ENCODE measurements around the gene ACTN1.
"Not testable (repeated sequence)": the region's sequence is repeated elsewhere in the genome, so short reads cannot be mapped to it uniquely, and the experiment has no call there.

Gene ACTN1

GRCh38 chr14:68882235-68882634 lies 96.9 kb downstream of the ACTN1 start:
- DNase-seq = no peak

GRCh38 chr14:68881396-68881795 lies 97.7 kb downstream of the ACTN1 start:
- no peak for DNase-seq

- no peak for DNase-seq
Measured at GRCh38 chr14:68880581-68881105, 98.5 kb downstream of the ACTN1 start.

GRCh38 chr14:68879841-68880575 lies 99.1 kb downstream of the ACTN1 start:
- no peak for DNase-seq

GRCh38 chr14:68879321-68879781 lies 99.8 kb downstream of the ACTN1 start:
- DNase-seq = no peak

- DNase-seq = no peak
Measured at GRCh38 chr14:68878908-68879307, 100.2 kb downstream of the ACTN1 start.

DNA sequence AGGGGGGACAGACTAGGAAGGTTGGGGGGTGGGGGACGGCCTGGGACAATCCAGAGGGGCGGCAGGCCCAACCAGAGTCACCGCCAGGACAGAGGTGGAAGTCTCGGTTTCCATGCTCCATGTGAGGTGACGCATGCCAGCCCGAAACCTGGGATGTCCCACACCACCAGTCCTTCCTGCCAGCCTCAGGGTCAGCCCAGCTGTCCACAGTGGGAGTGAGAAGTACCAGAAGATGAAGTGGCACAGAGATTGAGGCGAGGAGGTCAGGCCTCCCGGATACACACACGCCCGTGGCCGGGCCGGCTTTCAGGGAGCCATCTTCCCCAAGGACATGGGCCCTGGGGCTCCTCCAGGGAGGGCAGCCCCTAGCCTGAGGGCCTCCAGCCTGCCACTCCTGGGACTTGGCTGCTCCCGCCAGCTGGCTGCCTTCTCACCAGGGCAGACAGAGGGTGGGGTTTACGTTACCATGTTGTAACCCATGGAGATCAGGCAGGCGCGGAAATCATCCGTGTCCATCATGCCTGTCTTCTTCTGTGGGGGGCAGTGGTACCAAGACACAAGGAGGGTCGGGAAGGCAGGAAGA lies 101.0 kb downstream of the ACTN1 start:
- DNase-seq = no peak

DNA sequence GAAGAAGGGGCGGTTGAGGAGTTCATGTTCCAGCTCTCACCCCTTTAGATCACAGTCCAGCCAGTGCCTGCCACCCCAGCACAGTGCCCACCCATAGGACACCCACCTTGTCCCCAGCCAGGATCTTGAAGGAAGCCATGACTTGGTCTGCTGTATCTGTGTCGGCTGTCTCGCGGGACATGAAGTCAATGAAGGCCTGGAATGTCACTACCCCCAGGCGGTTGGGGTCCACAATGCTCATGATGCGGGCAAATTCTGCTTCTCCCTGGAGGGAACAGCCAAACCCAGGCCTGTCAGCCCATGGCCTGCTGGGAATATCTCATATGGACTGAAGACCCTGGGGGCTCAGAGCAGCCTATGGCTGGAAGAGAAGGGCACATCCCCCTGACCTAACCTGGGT lies 102.1 kb downstream of the ACTN1 start:
- DNase-seq = no peak

GRCh38 chr14:68874746-68875155 lies 104.4 kb downstream of the ACTN1 start:
- no peak for DNase-seq

GRCh38 chr14:68873376-68873775 lies 105.7 kb downstream of the ACTN1 start:
- DNase-seq = no peak

- DNase-seq = no peak
Measured at GRCh38 chr14:68871392-68871791, 107.7 kb downstream of the ACTN1 start.

DNA sequence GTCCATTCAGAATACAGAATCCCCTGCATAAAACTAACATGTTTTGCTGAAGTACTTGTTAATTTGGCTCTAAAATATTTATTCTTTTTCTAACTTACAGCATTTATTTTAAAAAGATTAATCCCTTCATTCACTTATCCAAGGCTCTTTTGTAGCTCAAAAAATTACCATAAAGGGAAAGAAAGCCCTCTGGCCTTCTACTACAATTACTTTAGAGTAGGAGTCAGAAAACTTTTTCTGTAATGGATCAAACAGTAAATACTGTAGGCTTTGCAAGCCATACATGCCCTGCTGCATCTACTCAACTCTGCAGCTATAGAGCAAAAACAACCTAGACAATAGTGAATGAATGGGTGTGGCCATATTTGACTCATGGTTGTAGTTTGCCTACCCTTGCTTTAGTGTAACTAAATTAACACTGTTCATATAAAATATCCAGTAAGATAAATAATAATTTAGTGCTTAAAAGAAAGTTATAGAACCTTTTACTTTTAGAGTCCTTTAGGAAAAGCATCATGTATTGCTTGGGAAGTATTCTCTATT lies 112.0 kb downstream of the ACTN1 start:
- no peak for DNase-seq

GRCh38 chr14:68865542-68865941 lies 113.6 kb downstream of the ACTN1 start:
- peak; percentile 15 for DNase-seq

DNA sequence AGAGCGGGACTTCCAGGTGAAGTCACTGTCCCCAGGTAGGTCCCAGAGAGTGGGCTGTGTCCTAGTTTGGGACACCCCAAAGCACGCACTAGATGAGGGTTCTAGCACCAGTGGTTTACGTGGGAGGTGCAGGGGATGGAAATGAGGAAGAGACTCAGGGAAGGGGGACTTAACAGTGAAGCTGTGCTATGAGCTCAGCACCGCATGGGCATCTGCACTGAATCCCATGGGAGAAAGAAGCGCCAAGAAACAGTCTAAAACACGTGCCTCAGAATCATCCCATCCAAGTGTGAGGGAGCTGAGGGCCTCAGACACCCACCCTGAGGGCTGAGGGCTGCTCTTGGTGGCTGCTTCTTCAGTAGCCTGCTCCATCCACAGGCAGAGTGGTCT lies 114.7 kb downstream of the ACTN1 start:
- peak; percentile 28 for DNase-seq

- no peak for DNase-seq
Measured at GRCh38 chr14:68863610-68864360, 115.3 kb downstream of the ACTN1 start.

- peak; percentile 68 for DNase-seq
Measured at GRCh38 chr14:68862954-68863594, 116.0 kb downstream of the ACTN1 start.

DNA sequence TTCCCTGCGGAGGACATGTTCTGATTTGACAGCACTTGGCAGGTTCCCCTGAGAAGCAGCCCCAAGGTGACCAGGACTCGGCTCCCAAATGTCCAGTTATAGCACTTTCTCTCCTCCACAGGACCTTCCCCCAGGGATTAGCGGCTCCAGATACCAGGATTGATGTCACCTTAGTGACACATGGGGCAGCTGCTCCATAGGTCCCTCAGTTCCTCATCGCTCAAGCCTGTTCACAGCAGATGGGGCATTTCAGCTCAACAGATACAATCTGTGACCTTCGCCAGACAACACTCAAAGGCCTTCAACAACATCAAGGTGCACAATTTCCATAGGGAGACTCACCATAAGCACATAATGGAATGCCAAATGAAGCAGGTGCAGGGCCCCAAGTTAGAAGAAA lies 118.3 kb downstream of the ACTN1 start:
- no peak for DNase-seq

DNA sequence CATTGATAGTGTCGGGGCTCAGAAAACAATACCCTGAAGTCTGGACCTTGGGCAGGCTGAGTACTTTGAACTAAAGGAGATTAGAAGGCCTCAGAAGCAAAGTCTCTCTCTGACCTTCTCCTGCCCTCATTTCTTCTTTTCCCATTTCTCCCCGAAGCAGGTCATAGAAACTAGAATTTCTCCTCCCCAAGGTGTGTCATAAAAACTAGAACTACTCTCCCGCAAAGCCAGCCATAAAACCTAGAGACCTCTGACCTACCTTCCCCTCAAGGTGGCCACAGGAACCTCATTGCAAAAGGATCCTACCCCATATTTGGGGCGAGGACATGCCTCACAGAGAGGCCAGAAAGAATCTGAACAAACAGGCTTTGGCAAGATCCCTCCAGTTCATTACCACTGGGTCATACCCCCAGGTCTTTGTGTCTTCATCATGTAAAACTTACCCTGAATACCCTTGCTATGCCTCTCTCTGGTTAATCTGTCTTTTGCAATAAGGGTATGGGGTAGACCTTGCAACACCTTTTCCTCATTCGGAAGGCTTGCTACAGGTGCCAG lies 121.5 kb downstream of the ACTN1 start:
- DNase-seq = no peak

GRCh38 chr14:68856572-68856971 lies 122.5 kb downstream of the ACTN1 start:
- no peak for DNase-seq

GRCh38 chr14:68854421-68854820 lies 124.7 kb downstream of the ACTN1 start:
- DNase-seq = peak; percentile 6

- no peak for DNase-seq
Measured at GRCh38 chr14:68853749-68854148, 125.4 kb downstream of the ACTN1 start.

DNA sequence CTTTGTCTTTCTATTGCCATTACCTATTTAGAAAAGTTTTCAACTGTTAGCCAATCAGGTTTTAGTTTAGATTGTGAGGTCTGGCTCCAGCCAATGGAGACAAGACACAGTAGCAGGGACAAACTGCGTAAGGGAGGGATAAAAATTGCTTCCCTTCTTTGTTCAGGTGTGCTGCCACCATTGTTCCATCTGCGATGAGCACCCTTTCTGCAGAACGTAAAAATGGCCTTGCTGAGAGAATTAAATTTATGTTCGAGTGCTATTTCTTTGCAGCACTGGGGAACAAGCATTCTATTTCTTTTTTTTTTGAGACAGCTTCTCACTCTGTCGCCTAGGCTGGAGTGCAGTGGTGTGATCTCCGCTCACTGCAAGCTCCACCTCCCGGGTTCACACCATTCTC lies 126.6 kb downstream of the ACTN1 start:
- not testable (repeated sequence) for DNase-seq

GRCh38 chr14:68851078-68851477 lies 128.0 kb downstream of the ACTN1 start:
- DNase-seq = no peak

Measured in inflammatory macrophage treated with lipopolysaccharide for 4 hours (primary cell).